Astrocyte (in vitro differentiated cells and primary cell): Measurements from ENCODE around the gene IGF1R.

Source experiments
- CTCF ChIP-seq: IDR thresholded peaks from 2 replicates; pipeline ENCODE4 v1.5.1; 2011; ENCODE audit warnings: low read depth, mild to moderate bottlenecking, inconsistent platforms, low read length, moderate library complexity; ENCODE audit not compliant: insufficient read depth
- EZH2 ChIP-seq: IDR thresholded peaks from 2 replicates; pipeline ENCODE4 v1.6.1; 2012; ENCODE audit warnings: mild to moderate bottlenecking, low read length, inconsistent platforms; ENCODE audit not compliant: insufficient read depth

- no peak for TF ChIP-seq CTCF
- TF ChIP-seq EZH2, result no peak
Measured at GRCh38 chr15:98614681-98615080, 33.7 kb upstream of the IGF1R start.
